Aorta (tissue), 5 donors: ENCODE data around the gene ZNF556. TPM values are rescaled to one million over a fixed set of nuclear protein-coding genes. Genes with fewer than 3 reads are reported as not detected.

Experiments used
- ATAC-seq: fragments of 200-7000 bp; cut with Tn5 transposase; one replicate; pipeline ENCODE4 v1.9.1; 2022; ENCODE audit warnings: moderate library complexity; ENCODE audit not compliant: low FRiP score
- DNase-seq, 2 donors: peaks; one replicate each; pipeline ENCODE4 v3.0.0-alpha.2; 2020
- H3K27ac ChIP-seq, 2 donors: one replicate each; pipeline ENCODE4 v1.5.1; 2013; ENCODE audit warnings: low read length in 2 of 2, mild to moderate bottlenecking in 2 of 2, moderate library complexity in 2 of 2, control low read depth in 1 of 2, inconsistent platforms in 1 of 2, low read depth in 1 of 2
- H3K27me3 ChIP-seq, 2 donors: one replicate each; pipeline ENCODE4 v1.6.1; 2013; ENCODE audit warnings: control low read depth in 1 of 2, low read length in 1 of 2, mild to moderate bottlenecking in 1 of 2, moderate library complexity in 1 of 2; ENCODE audit not compliant: insufficient read depth in 2 of 2, control insufficient read depth in 1 of 2
- H3K36me3 ChIP-seq, 2 donors: one replicate each; pipeline ENCODE4 v1.6.1; 2013; ENCODE audit warnings: control low read depth in 1 of 2, low read length in 1 of 2, mild to moderate bottlenecking in 1 of 2; ENCODE audit not compliant: insufficient read depth in 2 of 2, control insufficient read depth in 1 of 2
- H3K4me1 ChIP-seq, 2 donors: one replicate each; pipeline ENCODE4 v1.6.1; 2013; ENCODE audit warnings: low read length in 2 of 2, control low read depth in 1 of 2, mild to moderate bottlenecking in 1 of 2, moderate library complexity in 1 of 2; ENCODE audit not compliant: insufficient read depth in 2 of 2, control insufficient read depth in 1 of 2
- H3K4me3 ChIP-seq, 2 donors: one replicate each; pipeline ENCODE4 v1.5.1; 2013; ENCODE audit warnings: low read length in 2 of 2, control low read depth in 1 of 2, mild to moderate bottlenecking in 1 of 2
- H3K9me3 ChIP-seq: one replicate; pipeline ENCODE4 v1.6.1; 2013; ENCODE audit warnings: mild to moderate bottlenecking, low read length; ENCODE audit not compliant: control insufficient read depth
- WGBS, 2 donors: extraction: QIAGEN DNeasy Blood & Tissue Kit; methylation state at CpG; one replicate each; pipeline ENCODE4 v1.1.7; 2013; 5-methylcytosine and 5-hydroxymethylcytosine counted together
- intact Hi-C, 2 donors: fragments of 100-400 bp; cut with DNase I; formaldehyde crosslinking; loops; one replicate each; pipeline versions ENCODE4 v1.14.2 to v1.15.0; 2022
- polyA plus RNA-seq, 2 donors: library from polyadenylated mRNA; stranded (reverse); fragments of 200-250 nt; gene quantifications; one replicate each; pipeline ENCODE4 v1.2.3, GENCODE V29; 2013
- total RNA-seq, 2 donors: library from RNA; stranded (reverse); fragmentation: NEBNext Ultra II Directional; extraction: Animal tissue kit (Norgen Biotek cat#: 25700); gene quantifications; one replicate each; pipeline ENCODE4 v1.2.1, GENCODE V29; 2021
- donor health status: healthy with polysubstance abuse.
- donor health status: Bipolar disorder and iron deficiency.
- donor health status: DM: no; HTN: no; CAD: no.
- donor health status: DM: no; HTN: no; CAD: no.
- donor health status: DM: yes; HTN: yes; CAD: no.

The ZNF556 gene
- total and polyA plus RNA-seq, 4 donors = 0.16 TPM; not detected in 3

DNA sequence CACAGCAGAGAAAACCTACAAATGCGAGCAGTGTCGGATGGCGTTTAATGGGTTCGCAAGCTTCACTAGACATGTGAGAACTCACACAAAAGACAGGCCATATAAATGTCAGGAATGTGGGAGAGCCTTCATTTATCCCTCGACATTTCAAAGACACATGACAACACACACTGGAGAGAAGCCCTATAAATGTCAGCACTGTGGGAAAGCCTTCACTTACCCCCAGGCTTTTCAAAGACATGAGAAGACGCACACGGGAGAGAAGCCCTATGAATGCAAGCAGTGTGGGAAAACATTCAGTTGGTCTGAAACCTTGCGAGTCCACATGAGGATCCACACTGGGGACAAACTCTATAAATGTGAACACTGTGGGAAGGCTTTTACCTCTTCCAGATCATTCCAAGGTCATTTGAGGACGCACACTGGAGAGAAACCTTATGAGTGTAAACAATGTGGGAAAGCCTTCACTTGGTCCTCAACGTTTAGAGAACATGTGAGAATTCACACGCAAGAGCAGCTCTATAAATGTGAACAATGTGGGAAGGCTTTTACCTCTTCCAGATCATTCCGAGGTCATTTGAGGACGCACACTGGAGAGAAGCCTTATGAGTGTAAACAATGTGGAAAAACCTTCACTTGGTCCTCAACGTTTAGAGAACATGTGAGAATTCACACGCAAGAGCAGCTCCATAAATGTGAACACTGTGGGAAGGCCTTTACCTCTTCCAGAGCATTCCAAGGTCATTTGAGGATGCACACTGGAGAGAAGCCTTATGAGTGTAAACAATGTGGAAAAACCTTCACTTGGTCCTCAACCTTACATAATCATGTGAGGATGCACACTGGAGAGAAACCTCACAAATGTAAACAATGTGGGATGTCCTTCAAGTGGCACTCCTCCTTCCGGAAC lies 50.4 kb downstream of the ZNF556 start:
- H3K36me3 ChIP-seq = peaks cover 9% of the 10 kb centered on the region in 2 donors
- H3K4me1 ChIP-seq = no peaks in the 10 kb centered on the region
- peaks cover 4% of the 10 kb centered on the region for H3K9me3 ChIP-seq
- H3K27ac ChIP-seq = no peak overlapping the region
- H3K4me3 ChIP-seq = no peak overlapping the region
- no peaks in the 10 kb centered on the region for H3K27me3 ChIP-seq
- WGBS, 2 donors = 95 to 96% methylated on average over 16 of the region's 16 CpGs
- intact Hi-C loops = no loop called here
- ATAC-seq (no peak), DNase-seq (no peak)

DNA sequence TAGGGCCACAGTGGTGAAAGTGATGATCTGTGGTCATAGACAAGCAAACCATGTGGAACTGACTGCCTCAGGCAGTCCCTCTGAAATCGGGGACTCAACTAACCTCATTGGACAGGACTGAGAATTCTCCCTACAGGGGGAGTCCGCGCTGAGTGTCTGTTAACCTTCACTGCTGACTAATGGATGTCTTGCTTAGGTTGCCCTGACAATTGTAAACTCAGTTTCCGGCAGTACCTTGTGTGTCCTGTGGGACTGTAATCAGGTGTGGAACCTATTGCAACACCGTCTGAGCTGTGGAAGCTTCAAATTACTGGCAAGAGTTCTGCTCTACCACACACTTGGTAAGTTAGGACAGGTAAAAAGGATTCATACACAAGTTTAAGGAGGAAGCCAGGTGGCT lies 55.9 kb downstream of the ZNF556 start:
- DNase-seq (no peak), ATAC-seq (no peak)
- H3K27me3 ChIP-seq = no peaks in the 10 kb centered on the region
- no peak overlapping the region for H3K27ac ChIP-seq
- H3K4me1 ChIP-seq = no peaks in the 10 kb centered on the region
- whole genome bisulfite sequencing, 2 donors = 50 to 52% methylated on average over 5 of the region's 5 CpGs
- intact Hi-C loops = no loop called here
- H3K4me3 ChIP-seq = no peak overlapping the region
- peaks cover 0 to under 1% of the 10 kb centered on the region in 2 donors for H3K36me3 ChIP-seq
- H3K9me3 ChIP-seq = peaks cover under 1% of the 10 kb centered on the region

DNA sequence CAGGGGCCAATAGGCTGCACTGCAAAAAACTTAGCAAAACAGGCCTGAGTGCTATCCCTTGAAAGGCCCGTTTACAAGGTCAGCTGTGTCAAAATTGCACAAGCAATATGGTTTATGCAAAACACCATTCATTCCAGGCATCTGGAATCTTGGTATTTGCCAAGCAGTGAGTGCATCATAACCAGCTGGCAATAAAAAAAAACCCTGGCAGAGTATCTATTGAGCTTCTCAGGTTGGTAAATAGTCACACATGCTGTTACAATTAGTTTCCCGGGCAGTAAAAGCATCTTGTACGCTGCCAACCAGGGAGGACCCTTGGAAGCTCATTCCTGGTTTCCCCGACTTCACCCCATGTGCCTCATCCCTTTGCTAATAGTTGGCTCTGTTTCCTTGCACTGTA lies 56.4 kb downstream of the ZNF556 start:
- WGBS, 2 donors = 36 to 51% methylated on average over 4 of the region's 4 CpGs
- H3K36me3 ChIP-seq = no peaks in the 10 kb centered on the region
- ATAC-seq (no peak), DNase-seq (no peak)
- intact Hi-C loops = no loop called here
- H3K4me1 ChIP-seq = no peaks in the 10 kb centered on the region
- H3K27me3 ChIP-seq = no peaks in the 10 kb centered on the region
- H3K9me3 ChIP-seq = no peaks in the 10 kb centered on the region
- H3K27ac ChIP-seq = no peak overlapping the region
- no peak overlapping the region for H3K4me3 ChIP-seq

DNA sequence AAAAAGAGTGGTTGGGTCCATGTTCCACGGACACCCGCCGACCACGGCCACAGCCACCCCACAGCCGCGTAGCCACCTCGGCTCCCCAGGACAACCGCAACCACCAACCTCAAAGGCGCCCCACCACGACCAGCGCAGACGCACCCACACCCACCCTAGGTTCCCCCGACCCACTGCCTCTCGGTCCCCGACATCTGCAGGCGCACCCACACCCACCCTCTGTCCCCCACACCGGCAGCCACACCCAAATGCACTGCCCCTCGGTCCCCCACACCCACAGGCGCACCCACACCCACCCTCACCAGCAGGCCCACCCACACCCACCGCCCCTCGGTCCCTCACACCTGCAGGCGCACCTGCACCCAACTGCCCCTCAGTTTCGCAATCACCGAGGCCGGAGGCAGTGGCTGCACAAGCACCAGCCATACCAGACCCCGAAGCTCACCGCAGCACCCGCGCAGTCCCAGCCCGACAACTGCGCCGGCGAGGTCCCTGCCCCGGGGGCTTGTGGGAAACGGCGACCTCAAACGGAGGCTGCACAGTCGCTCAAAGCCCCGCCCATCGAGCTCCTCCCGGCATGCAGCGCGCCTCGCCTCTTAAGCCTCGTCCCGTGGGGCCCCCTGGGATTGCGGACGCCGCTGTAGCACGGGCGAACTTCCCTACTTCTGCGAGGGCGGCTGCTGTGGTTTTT lies 59.4 kb downstream of the ZNF556 start:
- Histone ChIP-seq H3K9me3 (no peaks in the 10 kb centered on the region), H3K27ac (no peak overlapping the region), H3K27me3 (no peaks in the 10 kb centered on the region), H3K4me3 (no peak overlapping the region), H3K36me3 (no peaks in the 10 kb centered on the region), H3K4me1 (no peaks in the 10 kb centered on the region)
- intact Hi-C loops = no loop called here
- ATAC-seq (no peak), DNase-seq (no peak)
- WGBS, 2 donors = 82 to 85% methylated on average over 53 of the region's 53 CpGs

DNA sequence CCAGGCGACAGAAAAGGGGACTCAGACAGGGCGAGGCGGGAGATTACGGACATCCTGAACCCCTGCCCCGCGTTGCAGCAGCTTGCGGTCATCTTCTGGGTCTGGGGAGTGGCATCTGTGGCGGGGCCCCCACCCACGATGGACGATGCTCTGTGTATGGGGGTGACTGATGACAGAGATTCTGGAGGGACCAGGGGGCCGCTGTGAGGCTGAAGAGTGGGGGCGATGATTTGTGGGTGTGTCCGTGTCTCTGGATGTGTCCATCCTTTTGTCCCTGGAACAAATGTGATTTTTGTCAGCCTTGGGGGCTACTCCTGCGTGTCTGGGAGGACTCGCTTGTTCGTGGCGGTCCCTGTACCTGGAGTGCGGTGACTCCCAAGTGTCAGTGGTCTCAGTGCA lies 59.9 kb downstream of the ZNF556 start:
- H3K4me3 ChIP-seq = no peak overlapping the region
- H3K36me3 ChIP-seq = no peaks in the 10 kb centered on the region
- H3K9me3 ChIP-seq = no peaks in the 10 kb centered on the region
- no peak for ATAC-seq
- no peak overlapping the region for H3K27ac ChIP-seq
- no peaks in the 10 kb centered on the region for H3K4me1 ChIP-seq
- WGBS, 2 donors = 91 to 93% methylated on average over 18 of the region's 18 CpGs
- intact Hi-C loops = no loop called here
- DNase-seq = no peak
- no peaks in the 10 kb centered on the region for H3K27me3 ChIP-seq

Other genes with a start within 250 kb of the ZNF556 start
- 1 to 10 TPM; 2.4 to 6.0 TPM for gene GNG7, start 164.6 kb upstream of the ZNF556 start, total RNA-seq
- 1 to 10 TPM in 1 of 2 donors, under 1 TPM in 1; 0.75 to 1.7 TPM for gene GNG7, start 164.6 kb upstream of the ZNF556 start, polyA plus RNA-seq
- gene DIRAS1, start 146.0 kb upstream of the ZNF556 start, total RNA-seq = 1 to 10 TPM; 1.7 to 3.5 TPM
- gene DIRAS1, start 146.0 kb upstream of the ZNF556 start, polyA plus RNA-seq = under 1 TPM in 1 of 2 donors, not detected in 1; 0.13 TPM
- 10 to 100 TPM; 13.6 to 14.1 TPM for gene SLC39A3, start 127.3 kb upstream of the ZNF556 start, total RNA-seq
- 10 to 100 TPM in 1 of 2 donors, 1 to 10 TPM in 1; 6.0 to 19.6 TPM for gene SLC39A3, start 127.3 kb upstream of the ZNF556 start, polyA plus RNA-seq
- gene SGTA, start 84.1 kb upstream of the ZNF556 start, total RNA-seq = 10 to 100 TPM; 31.5 to 32.9 TPM
- gene SGTA, start 84.1 kb upstream of the ZNF556 start, polyA plus RNA-seq = 10 to 100 TPM; 30.6 to 55.1 TPM
- gene THOP1, start 81.8 kb upstream of the ZNF556 start, total RNA-seq = 10 to 100 TPM; 26.4 to 33.2 TPM
- 10 to 100 TPM in 1 of 2 donors, 1 to 10 TPM in 1; 9.3 to 55.4 TPM for gene THOP1, start 81.8 kb upstream of the ZNF556 start, polyA plus RNA-seq
- gene ZNF554, start 47.5 kb upstream of the ZNF556 start, total RNA-seq = 1 to 10 TPM; 3.4 to 6.1 TPM
- 1 to 10 TPM in 1 of 2 donors, under 1 TPM in 1; 0.38 to 4.4 TPM for gene ZNF554, start 47.5 kb upstream of the ZNF556 start, polyA plus RNA-seq
- gene ZNF555, start 25.9 kb upstream of the ZNF556 start, total RNA-seq = 1 to 10 TPM; 8.1 to 9.5 TPM
- gene ZNF555, start 25.9 kb upstream of the ZNF556 start, polyA plus RNA-seq = 1 to 10 TPM; 1.8 to 2.1 TPM
- 1 to 10 TPM; 2.7 to 4.1 TPM for gene ZNF57, start 33.6 kb downstream of the ZNF556 start, total RNA-seq
- gene ZNF57, start 33.6 kb downstream of the ZNF556 start, polyA plus RNA-seq = 1 to 10 TPM; 2.5 to 3.3 TPM
- gene ZNF77, start 77.6 kb downstream of the ZNF556 start, total RNA-seq = 1 to 10 TPM; 4.1 to 4.5 TPM
- gene ZNF77, start 77.6 kb downstream of the ZNF556 start, polyA plus RNA-seq = 1 to 10 TPM; 1.3 to 3.1 TPM
- gene TLE6, start 110.2 kb downstream of the ZNF556 start, total RNA-seq = 1 to 10 TPM in 1 of 2 donors, under 1 TPM in 1; 0.65 to 3.5 TPM
- 10 to 100 TPM in 1 of 2 donors, 1 to 10 TPM in 1; 4.0 to 12.0 TPM for gene TLE6, start 110.2 kb downstream of the ZNF556 start, polyA plus RNA-seq
- 10 to 100 TPM; 32.9 to 54.8 TPM for gene TLE2, start 161.9 kb downstream of the ZNF556 start, total RNA-seq
- 100 to 1,000 TPM in 1 of 2 donors, 10 to 100 TPM in 1; 32.7 to 127 TPM for gene TLE2, start 161.9 kb downstream of the ZNF556 start, polyA plus RNA-seq
- 100 to 1,000 TPM; 305 to 374 TPM for gene TLE5, start 195.2 kb downstream of the ZNF556 start, total RNA-seq
- 100 to 1,000 TPM; 598 to 642 TPM for gene TLE5, start 195.2 kb downstream of the ZNF556 start, polyA plus RNA-seq
- 10 to 100 TPM; 57.1 to 65.6 TPM for gene GNA11, start 227.0 kb downstream of the ZNF556 start, total RNA-seq
- gene GNA11, start 227.0 kb downstream of the ZNF556 start, polyA plus RNA-seq = 10 to 100 TPM; 43.2 to 44.2 TPM